GM12873 (cell line): Measurements from ENCODE around the gene RAD51C.

ENCODE experiments used
- TF ChIP-seq, protein P1 (sequence below): IDR thresholded peaks from 2 replicates; pipeline ENCODE4 v1.5.1; 2012; ENCODE audit warnings: low read depth, mild to moderate bottlenecking, moderate library complexity, low read length, control low read depth; ENCODE audit not compliant: insufficient read depth; ENCODE audit errors: missing control alignments

RAD51C gene

DNA sequence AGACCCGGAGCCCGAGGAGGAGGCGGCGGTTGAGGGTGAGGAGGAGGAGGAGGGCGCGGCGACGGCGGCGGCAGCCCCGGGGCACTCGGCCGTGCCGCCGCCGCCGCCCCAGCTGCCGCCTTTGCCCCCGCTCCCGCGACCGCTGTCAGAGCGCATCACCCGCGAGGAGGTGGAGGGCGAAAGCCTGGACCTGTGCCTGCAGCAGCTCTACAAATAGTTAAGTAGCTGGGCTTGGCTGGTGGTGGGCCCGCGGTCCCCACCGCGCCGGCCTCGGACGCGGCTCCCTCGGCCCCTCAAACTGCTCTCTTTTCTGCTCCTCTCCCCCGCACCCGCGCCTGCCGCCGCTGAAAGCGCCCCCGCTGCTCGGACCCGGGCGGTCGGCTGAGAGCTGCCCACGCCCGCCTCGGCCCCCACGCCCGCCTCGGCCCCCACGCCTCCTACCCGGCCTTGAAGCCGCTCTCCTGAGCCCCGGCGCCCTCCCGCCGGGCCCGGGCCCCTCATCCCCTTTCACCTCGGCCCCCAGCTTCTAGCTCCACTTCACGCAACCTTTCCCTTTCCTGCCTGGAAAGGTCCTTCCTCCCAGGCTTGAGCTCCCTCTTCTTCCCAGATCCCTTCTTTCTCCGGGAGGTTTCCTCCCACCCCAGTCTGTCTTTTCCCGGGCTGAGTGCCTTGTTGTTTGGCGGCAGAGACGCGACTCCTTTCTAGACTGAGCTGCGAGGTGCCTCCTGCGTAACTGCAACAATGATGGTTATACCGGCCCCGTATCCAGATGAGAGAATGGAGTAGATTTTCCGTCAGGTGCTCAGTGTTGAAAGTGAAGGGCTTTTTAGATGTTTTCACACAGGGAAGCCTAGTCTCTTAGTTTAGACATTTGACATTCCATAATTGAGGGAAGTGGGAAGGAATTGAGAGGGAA is 64.1 kb downstream of the RAD51C start:
- TF ChIP-seq, protein P1, sequence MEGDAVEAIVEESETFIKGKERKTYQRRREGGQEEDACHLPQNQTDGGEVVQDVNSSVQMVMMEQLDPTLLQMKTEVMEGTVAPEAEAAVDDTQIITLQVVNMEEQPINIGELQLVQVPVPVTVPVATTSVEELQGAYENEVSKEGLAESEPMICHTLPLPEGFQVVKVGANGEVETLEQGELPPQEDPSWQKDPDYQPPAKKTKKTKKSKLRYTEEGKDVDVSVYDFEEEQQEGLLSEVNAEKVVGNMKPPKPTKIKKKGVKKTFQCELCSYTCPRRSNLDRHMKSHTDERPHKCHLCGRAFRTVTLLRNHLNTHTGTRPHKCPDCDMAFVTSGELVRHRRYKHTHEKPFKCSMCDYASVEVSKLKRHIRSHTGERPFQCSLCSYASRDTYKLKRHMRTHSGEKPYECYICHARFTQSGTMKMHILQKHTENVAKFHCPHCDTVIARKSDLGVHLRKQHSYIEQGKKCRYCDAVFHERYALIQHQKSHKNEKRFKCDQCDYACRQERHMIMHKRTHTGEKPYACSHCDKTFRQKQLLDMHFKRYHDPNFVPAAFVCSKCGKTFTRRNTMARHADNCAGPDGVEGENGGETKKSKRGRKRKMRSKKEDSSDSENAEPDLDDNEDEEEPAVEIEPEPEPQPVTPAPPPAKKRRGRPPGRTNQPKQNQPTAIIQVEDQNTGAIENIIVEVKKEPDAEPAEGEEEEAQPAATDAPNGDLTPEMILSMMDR = no peak

DNA sequence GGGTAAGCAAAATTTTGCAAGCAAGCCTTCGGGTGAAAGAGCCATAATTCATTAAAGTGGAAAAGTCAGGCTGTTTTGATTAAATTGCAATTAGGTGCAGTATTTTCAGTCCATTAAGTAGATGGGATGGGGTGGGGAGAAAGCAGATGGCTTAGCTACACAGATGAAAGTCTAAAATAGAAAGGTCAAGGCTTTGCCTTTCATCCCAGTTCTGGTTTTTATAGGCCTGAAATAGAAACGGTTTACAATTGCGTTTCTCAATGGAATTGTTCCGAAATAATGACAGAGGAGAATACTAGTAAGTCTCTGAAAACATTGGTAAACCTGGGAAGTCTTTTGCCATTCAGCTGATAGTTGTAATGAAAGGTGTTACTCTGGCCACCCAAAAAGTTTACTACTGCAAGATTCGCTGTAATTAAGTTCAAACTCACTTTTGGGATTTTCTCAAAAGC is 64.8 kb downstream of the RAD51C start:
- TF ChIP-seq, protein P1 = no peak

DNA sequence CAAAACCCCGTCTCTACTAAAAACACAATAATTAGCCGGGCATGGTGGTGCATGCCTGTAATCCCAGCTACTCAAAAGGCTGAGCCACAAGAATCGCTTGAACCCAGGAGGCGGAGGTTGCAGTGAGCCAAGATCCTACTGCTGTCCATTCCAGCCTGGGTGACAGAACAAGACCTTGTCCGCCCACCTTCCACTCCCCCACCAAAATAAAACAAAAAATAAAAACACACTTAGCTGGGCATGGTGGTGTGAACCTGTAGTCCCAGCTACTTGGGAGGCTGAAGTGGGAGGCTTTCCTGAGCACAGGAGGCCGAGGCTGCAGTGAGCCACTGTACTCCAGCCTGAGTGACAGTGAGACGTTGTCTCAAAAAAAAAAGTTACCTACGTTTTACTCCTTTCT is 66.5 kb downstream of the RAD51C start:
- TF ChIP-seq, protein P1 = no peak

DNA sequence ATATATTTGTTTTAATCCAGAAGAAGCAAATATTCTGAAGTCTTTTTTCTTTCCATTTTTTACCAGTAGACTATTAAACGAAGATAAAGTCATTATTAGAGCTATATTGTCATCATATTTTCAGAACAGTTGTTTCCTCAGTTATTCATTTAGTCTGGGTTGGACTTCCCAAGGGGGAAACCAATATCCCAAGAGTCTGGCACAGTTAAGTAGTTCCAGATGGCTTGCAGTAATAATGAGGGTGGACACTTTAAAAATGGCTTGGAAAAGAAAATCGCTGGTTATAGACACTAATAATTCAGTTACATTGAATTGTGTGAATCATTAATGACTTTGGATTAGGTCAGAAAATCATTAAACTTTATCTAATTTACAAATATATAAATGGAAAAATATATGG is 67.1 kb downstream of the RAD51C start:
- TF ChIP-seq, protein P1 = no peak

DNA sequence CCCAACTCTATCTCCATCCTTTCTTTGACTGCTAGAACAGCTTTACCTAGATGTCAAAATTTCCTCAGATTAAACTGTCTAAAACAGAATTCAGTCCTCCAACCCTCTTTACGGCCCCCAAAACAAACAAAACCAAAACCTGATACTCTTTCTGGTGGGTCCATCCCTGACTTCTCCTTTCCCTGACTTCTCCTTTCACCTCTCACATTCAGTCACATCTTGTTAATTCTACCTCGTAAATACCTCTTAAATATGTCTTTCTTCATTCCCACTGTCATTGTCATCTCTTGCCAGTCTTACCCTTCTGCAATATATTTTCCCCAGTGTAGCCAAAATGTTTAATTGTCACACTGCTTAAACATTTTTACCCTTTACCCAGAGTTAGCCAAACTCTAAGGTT is 67.8 kb downstream of the RAD51C start:
- TF ChIP-seq, protein P1 = no peak

DNA sequence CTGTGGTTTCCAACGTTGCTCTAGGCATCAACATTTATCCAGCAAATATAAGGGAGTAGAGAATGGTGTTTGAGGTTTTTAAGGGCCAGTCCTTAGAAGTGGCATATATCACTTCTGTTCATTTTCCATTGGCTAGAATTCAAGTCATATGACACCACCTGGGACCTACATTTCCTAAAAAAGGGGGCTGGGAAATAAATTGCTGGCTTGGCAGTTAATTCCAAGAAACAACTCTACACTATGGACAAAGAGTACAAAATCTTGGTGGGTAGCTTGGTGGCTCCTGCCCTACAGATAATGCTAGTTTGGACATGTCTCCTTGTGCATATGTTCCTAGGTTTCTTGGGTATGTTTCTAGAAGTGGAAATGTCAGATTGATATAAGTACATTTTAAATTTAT is 70.9 kb downstream of the RAD51C start:
- TF ChIP-seq, protein P1 = no peak

DNA sequence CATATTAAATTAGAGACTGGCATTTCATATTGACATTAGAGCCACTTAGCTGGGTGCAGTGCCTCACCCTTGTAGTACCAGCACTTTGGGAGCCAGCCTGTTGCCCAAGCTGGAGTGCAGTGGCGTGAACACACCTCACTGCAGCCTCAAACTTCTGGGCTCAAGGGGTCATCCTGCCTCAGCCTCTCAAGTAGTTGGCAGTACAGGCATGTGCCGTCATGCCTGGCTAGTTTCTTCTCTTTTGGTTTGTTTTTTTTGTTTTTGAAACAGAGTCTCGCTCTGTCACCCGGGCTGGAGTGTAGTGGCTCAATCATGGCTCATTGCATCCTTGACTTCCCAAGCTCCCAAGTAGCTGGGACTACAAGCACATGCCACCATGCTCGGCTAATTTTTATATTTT is 72.0 kb downstream of the RAD51C start:
- TF ChIP-seq, protein P1 = no peak
